Esophagus squamous epithelium (tissue), 5 donors: ENCODE measurements around the gene ANK3. TPM values are rescaled to one million over a fixed set of nuclear protein-coding genes. Genes with fewer than 3 reads are reported as not detected.

Experiments used
- DNase-seq: peaks from one replicate; lab custom pipeline; 2025; lab: John Stamatoyannopoulos, UW
- H3K27ac ChIP-seq, 4 donors: fragments of 200-600 bp; sonication (generic); one replicate each; pipeline ENCODE4 v1.5.1; 2016 to 2019; ENCODE audit warnings: mild to moderate bottlenecking in 1 of 4
- H3K27me3 ChIP-seq, 4 donors: fragments of 200-600 bp; sonication (generic); 1 replicate in 3 of 4; 2 replicates in 1 of 4; pipeline versions ENCODE4 v1.5.1 to v1.6.0; 2017 to 2021; ENCODE audit warnings: antibody characterized with exemption in 1 of 4
- H3K36me3 ChIP-seq, 3 donors: fragments of 200-600 bp; sonication (generic); one replicate each; pipeline ENCODE4 v1.5.1; 2016 to 2019
- H3K4me1 ChIP-seq, 3 donors: fragments of 200-600 bp; sonication (generic); one replicate each; pipeline ENCODE4 v1.5.1; 2017 to 2019
- H3K4me3 ChIP-seq, 4 donors: fragments of 200-600 bp; sonication (generic); 1 replicate in 3 of 4; 2 replicates in 1 of 4; pipeline ENCODE4 v1.5.1; 2016 to 2019; ENCODE audit warnings: mild to moderate bottlenecking in 2 of 4, moderate library complexity in 1 of 4
- H3K9me3 ChIP-seq, 3 donors: fragments of 200-600 bp; sonication (generic); one replicate each; pipeline ENCODE4 v1.5.1; 2016 to 2019
- CTCF ChIP-seq, 6 experiments: fragments of 450-650 bp in 4 of 6; fragments of 200-600 bp in 2 of 6; sonication (generic) in 2 of 6; IDR thresholded peaks; one replicate each; pipeline ENCODE4 v1.5.1; 2016 to 2019; ENCODE audit warnings: antibody characterized with exemption in 6 of 6, mild to moderate bottlenecking in 4 of 6, moderate library complexity in 4 of 6
- POLR2A ChIP-seq, 4 donors: fragments of 450-650 bp; IDR thresholded peaks; one replicate each; pipeline ENCODE4 v1.6.1; 2017; ENCODE audit warnings: antibody characterized with exemption in 4 of 4, mild to moderate bottlenecking in 4 of 4, moderate library complexity in 3 of 4
- WGBS, 2 donors: methylation state at CpG; one replicate each; pipeline ENCODE4 v1.1.5; 2018; 5-methylcytosine and 5-hydroxymethylcytosine counted together
- intact Hi-C: fragments of 100-400 bp; cut with DNase I; formaldehyde crosslinking; loops from one replicate; pipeline ENCODE4 v1.15.0; 2022
- total RNA-seq, 4 donors: library from RNA; depleted of rRNA; stranded (reverse); fragments of >200 nt; gene quantifications; one replicate each; pipeline ENCODE4 v1.1.0, GENCODE V29; 2016
- donor health status: DM: yes; HTN: yes; CAD: no.

ANK3 gene
- total RNA-seq, 4 donors from 2014 or later: 23.1 to 59.1 (median 33.0) TPM

- Histone ChIP-seq H3K27me3 (no peaks in the 10 kb centered on the region), H3K27ac (no peak overlapping the region), H3K36me3 (no peaks in the 10 kb centered on the region), H3K4me3 (no peak overlapping the region), H3K4me1 (peaks cover 0 to 34% (median 0%) of the 10 kb centered on the region in 3 donors), H3K9me3 (no peaks in the 10 kb centered on the region)
- intact Hi-C loops: no loop called here
- DNase-seq: no peak
- no peak for TF ChIP-seq CTCF (IDR thresholded peaks at IDR 0.05)
- TF ChIP-seq POLR2A (IDR thresholded peaks at IDR 0.05): no peak
- 0 to 30% methylated on average over 2 of the region's 2 CpGs for WGBS, 2 donors
Measured at GRCh38 chr10:60310740-60311139, 78.9 kb downstream of the ANK3 start.

GRCh38 chr10:60309891-60310290 lies 79.8 kb downstream of the ANK3 start:
- H3K27ac ChIP-seq: no peak overlapping the region
- H3K4me1 ChIP-seq: peaks cover 0 to 25% (median 0%) of the 10 kb centered on the region in 3 donors
- no peaks in the 10 kb centered on the region for H3K36me3 ChIP-seq
- no peak for TF ChIP-seq POLR2A (IDR thresholded peaks at IDR 0.05)
- TF ChIP-seq CTCF (IDR thresholded peaks at IDR 0.05): no peak
- intact Hi-C loops: no loop called here
- H3K9me3 ChIP-seq: no peaks in the 10 kb centered on the region
- no peaks in the 10 kb centered on the region for H3K27me3 ChIP-seq
- 76 to 88% methylated on average over 2 of the region's 2 CpGs for WGBS, 2 donors
- H3K4me3 ChIP-seq: no peak overlapping the region
- no peak for DNase-seq

- Histone ChIP-seq H3K27me3 (no peaks in the 10 kb centered on the region), H3K4me3 (no peak overlapping the region), H3K4me1 (peaks cover 0 to 20% (median 0%) of the 10 kb centered on the region in 3 donors), H3K9me3 (no peaks in the 10 kb centered on the region), H3K27ac (no peak overlapping the region), H3K36me3 (no peaks in the 10 kb centered on the region)
- intact Hi-C loops: no loop called here
- TF ChIP-seq POLR2A (IDR thresholded peaks at IDR 0.05) (no peak), CTCF (IDR thresholded peaks at IDR 0.05) (no peak)
- no peak for DNase-seq
Measured at GRCh38 chr10:60309371-60309770, 80.3 kb downstream of the ANK3 start.

- no peaks in the 10 kb centered on the region for H3K27me3 ChIP-seq
- H3K9me3 ChIP-seq: no peaks in the 10 kb centered on the region
- 62 to 68% methylated on average over 5 of the region's 5 CpGs for WGBS, 2 donors
- no peak for TF ChIP-seq POLR2A (IDR thresholded peaks at IDR 0.05)
- no peak for TF ChIP-seq CTCF (IDR thresholded peaks at IDR 0.05)
- intact Hi-C loops: no loop called here
- no peaks in the 10 kb centered on the region for H3K36me3 ChIP-seq
- no peak overlapping the region for H3K4me3 ChIP-seq
- no peak for DNase-seq
- peak overlapping the region in 1 of 4 donors; percentile 15 for H3K27ac ChIP-seq
- H3K4me1 ChIP-seq: no peaks in the 10 kb centered on the region
Measured at GRCh38 chr10:60305380-60305892, 84.2 kb downstream of the ANK3 start.

DNA sequence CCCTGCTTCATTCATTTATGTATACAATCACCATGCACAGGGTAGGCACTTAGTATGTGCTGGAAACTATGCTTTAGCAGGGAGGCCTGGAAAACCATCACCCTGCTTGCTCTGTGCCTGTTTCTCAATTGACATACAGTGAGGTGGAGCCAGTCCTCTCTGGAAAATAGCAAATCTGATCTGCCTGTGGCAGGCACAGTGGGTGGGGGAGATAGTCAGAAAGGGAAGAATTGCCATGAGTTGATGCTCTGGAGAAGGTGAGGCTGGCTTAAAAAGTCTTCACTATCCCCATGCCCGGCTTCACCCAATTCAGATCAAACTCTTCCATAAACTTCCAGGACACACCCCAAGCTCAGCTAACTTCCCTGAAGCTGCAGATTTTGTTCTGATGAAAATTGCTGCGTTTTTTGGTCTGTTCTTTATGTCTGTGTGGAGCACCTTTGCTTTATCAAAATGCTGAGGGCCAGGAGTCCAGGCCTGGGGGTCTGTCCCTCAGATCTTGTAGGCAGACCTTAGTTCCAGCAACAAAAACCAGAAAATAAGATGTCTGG lies 84.8 kb downstream of the ANK3 start:
- intact Hi-C loops: no loop called here
- TF ChIP-seq POLR2A (IDR thresholded peaks at IDR 0.05): no peak
- TF ChIP-seq CTCF (IDR thresholded peaks at IDR 0.05): no peak
- Histone ChIP-seq H3K9me3 (no peaks in the 10 kb centered on the region), H3K27ac (peak overlapping the region in 1 of 4 donors; percentile 15), H3K27me3 (no peaks in the 10 kb centered on the region), H3K36me3 (no peaks in the 10 kb centered on the region), H3K4me3 (no peak overlapping the region), H3K4me1 (no peaks in the 10 kb centered on the region)
- 69 to 91% methylated on average over 2 of the region's 2 CpGs for WGBS, 2 donors
- no peak for DNase-seq
